A549 (cell line): ENCODE data around the gene CRYGN. TPM values are rescaled to one million over a fixed set of nuclear protein-coding genes. Genes with fewer than 3 reads are reported as not detected.

Source experiments
- ATAC-seq, 2 experiments: fragments of 200-7000 bp in 1 of 2; fragments of >200 bp in 1 of 2; cut with Nextera tagmentation in 1 of 2; cut with Tn5 transposase in 1 of 2; 3 replicates each; pipeline versions ENCODE4 v1.8.0 to v1.9.1; 2018 to 2020; ENCODE audit warnings: mild to moderate bottlenecking in 1 of 2, moderate library complexity in 1 of 2
- CTCF ChIA-PET: fragments of 300-600 bp; sonication (Branson Sonifier 250); formaldehyde crosslinking; extraction: SDS; loops from one replicate; lab custom pipeline; 2021; ENCODE audit warnings: antibody characterized with exemption, inconsistent platforms; lab: Yijun Ruan, JAX
- POLR2A ChIA-PET: fragments of 350-600 bp; formaldehyde crosslinking; extraction: SDS; loops from one replicate; lab custom pipeline; 2021; ENCODE audit warnings: antibody characterized with exemption, inconsistent platforms; lab: Yijun Ruan, JAX
- DNase-seq, 2 experiments: peaks; one replicate each; pipeline versions ENCODE4 v3.0.0 to v3.0.0-alpha.2; 2011 to 2016; ENCODE audit warnings: low read depth in 1 of 2, low spot score in 1 of 2
- FAIRE-seq: peaks from 2 replicates; lab custom pipeline; 2011; peaks lifted over from hg19 to GRCh38; lab: Jason Lieb, UNC
- H3K27ac ChIP-seq, 2 experiments: fragments of >200 bp; sonication (Bioruptor Twin); formaldehyde crosslinking; 3 replicates each; pipeline ENCODE4 v1.5.1; 2016 to 2017
- H3K4me1 ChIP-seq: fragments of >200 bp; sonication (Bioruptor Twin); formaldehyde crosslinking; 3 replicates; pipeline ENCODE4 v1.6.1; 2016
- H3K4me2 ChIP-seq: fragments of >200 bp; sonication (Bioruptor Twin); formaldehyde crosslinking; 3 replicates; pipeline ENCODE4 v1.6.1; 2016
- H3K4me3 ChIP-seq: fragments of >200 bp; sonication (Bioruptor Twin); formaldehyde crosslinking; 3 replicates; pipeline ENCODE4 v1.5.1; 2016
- H3K9me3 ChIP-seq: fragments of >200 bp; sonication (Bioruptor Twin); formaldehyde crosslinking; 3 replicates; pipeline ENCODE4 v1.6.1; 2016
- BHLHE40 ChIP-seq: IDR thresholded peaks from 2 replicates; pipeline ENCODE4 v1.6.1; 2012; ENCODE audit warnings: low read depth, low read length, inconsistent platforms
- CBX2 ChIP-seq: fragments of 200-600 bp; sonication (generic); IDR thresholded peaks from 2 replicates; pipeline ENCODE4 v1.6.1; 2016; ENCODE audit warnings: low read depth, mild to moderate bottlenecking, borderline replicate concordance
- CBX8 ChIP-seq: fragments of 200-600 bp; sonication (generic); IDR thresholded peaks from 2 replicates; pipeline ENCODE4 v1.6.1; 2016
- EHF ChIP-seq: fragments of 250-450 bp; sonication (Bioruptor Pico); IDR thresholded peaks from 2 replicates; pipeline ENCODE4 v1.5.0; 2020; ENCODE audit warnings: mild to moderate bottlenecking
- ELK1 ChIP-seq: fragments of 150-350 bp; IDR thresholded peaks from 2 replicates; pipeline ENCODE4 v1.6.1; 2014; ENCODE audit warnings: low read depth, mild to moderate bottlenecking, low read length
- FOSL2 ChIP-seq, 2 experiments: fragments of 450-650 bp in 1 of 2; fragments of >200 bp in 1 of 2; sonication (Bioruptor Twin) in 1 of 2; formaldehyde crosslinking; IDR thresholded peaks; 2 replicates each; pipeline versions ENCODE4 v1.5.0 to v1.6.1; 2016 to 2020; ENCODE audit warnings: mild to moderate bottlenecking in 1 of 2, moderate library complexity in 1 of 2
- HES2 ChIP-seq: fragments of >200 bp; sonication (Bioruptor Twin); formaldehyde crosslinking; IDR thresholded peaks from 2 replicates; pipeline ENCODE4 v1.6.1; 2016
- HEYL ChIP-seq: fragments of 250-450 bp; sonication (Bioruptor Pico); IDR thresholded peaks from 2 replicates; pipeline ENCODE4 v1.8.0; 2021; ENCODE audit warnings: mild to moderate bottlenecking, moderate library complexity
- HOXA7 ChIP-seq: fragments of 250-450 bp; sonication (Bioruptor Pico); IDR thresholded peaks from 2 replicates; pipeline ENCODE4 v1.5.0; 2020; ENCODE audit warnings: mild to moderate bottlenecking, moderate library complexity
- HOXB5 ChIP-seq: fragments of 250-450 bp; sonication (Bioruptor Pico); IDR thresholded peaks from 2 replicates; pipeline ENCODE4 v1.5.0; 2020; ENCODE audit warnings: mild to moderate bottlenecking, moderate library complexity
- KDM5A ChIP-seq: fragments of 200-600 bp; sonication (generic); IDR thresholded peaks from 2 replicates; pipeline ENCODE4 v1.6.1; 2016; ENCODE audit warnings: antibody characterized with exemption, mild to moderate bottlenecking
- MAX ChIP-seq: IDR thresholded peaks from 2 replicates; pipeline ENCODE4 v1.6.1; 2012
- MYC ChIP-seq: IDR thresholded peaks from 2 replicates; pipeline ENCODE4 v1.6.1; 2012; ENCODE audit warnings: mild to moderate bottlenecking, inconsistent platforms, low read length, improper control_type of control experiment, borderline replicate concordance
- NFE2L2 ChIP-seq: fragments of 150-350 bp; conservative IDR thresholded peaks from 2 replicates; pipeline ENCODE4 v1.6.1; 2014; ENCODE audit warnings: low read length
- POLR2A ChIP-seq: IDR thresholded peaks from 2 replicates; pipeline ENCODE4 v1.6.1; 2012; ENCODE audit warnings: mild to moderate bottlenecking, low read length
- RAD21 ChIP-seq, 2 experiments: fragments of >200 bp in 1 of 2; sonication (Bioruptor Twin) in 1 of 2; formaldehyde crosslinking in 1 of 2; IDR thresholded peaks in 1 of 2; conservative IDR thresholded peaks in 1 of 2; 2 replicates in 1 of 2; 3 replicates in 1 of 2; pipeline ENCODE4 v1.6.1; 2012 to 2018; ENCODE audit warnings: inconsistent platforms in 1 of 2
- REST ChIP-seq: fragments of 200-600 bp; sonication (generic); IDR thresholded peaks from 2 replicates; pipeline ENCODE4 v1.6.1; 2016; ENCODE audit warnings: antibody characterized with exemption, mild to moderate bottlenecking, moderate library complexity
- SMC3 ChIP-seq: fragments of >200 bp; sonication (Bioruptor Twin); formaldehyde crosslinking; IDR thresholded peaks from 3 replicates; pipeline ENCODE4 v1.6.1; 2018; ENCODE audit warnings: inconsistent platforms
- TFCP2L1 ChIP-seq: fragments of 250-450 bp; sonication (Bioruptor Pico); IDR thresholded peaks from 2 replicates; pipeline ENCODE4 v1.5.0; 2021; ENCODE audit warnings: mild to moderate bottlenecking
- USF2 ChIP-seq: fragments of 450-650 bp; IDR thresholded peaks from 2 replicates; pipeline ENCODE4 v1.6.1; 2014; ENCODE audit warnings: antibody characterized with exemption
- ZC3H11A ChIP-seq: fragments of 450-650 bp; IDR thresholded peaks from 2 replicates; pipeline ENCODE4 v1.6.1; 2014; ENCODE audit warnings: antibody characterized with exemption, mild to moderate bottlenecking
- ZFP36 ChIP-seq: fragments of 450-650 bp; IDR thresholded peaks from 2 replicates; pipeline ENCODE4 v1.6.1; 2014; ENCODE audit warnings: borderline replicate concordance; ENCODE audit not compliant: partially characterized antibody
- WGBS: methylation state at CpG from one replicate; pipeline ENCODE4 v1.1.6; 2017; ENCODE audit errors: missing lambda C conversion rate; 5-methylcytosine and 5-hydroxymethylcytosine counted together
- polyA plus RNA-seq, 4 experiments: library from polyadenylated mRNA; depleted of rRNA in 3 of 4; stranded (reverse); fragments of >200 nt; fragmentation: RNase III in 1 of 4; extraction: RNeasy Plus Mini Kit Qiagen cat#74134 plus additional on column Dnase treatment in 1 of 4; gene quantifications; 2 replicates in 3 of 4; 3 replicates in 1 of 4; pipeline ENCODE4 v1.2.3, GENCODE V29; 2011 to 2017

The CRYGN gene
- polyA plus RNA-seq, 2 of the 4 experiments (the other 2 are of a cell fraction) = not detected

- WGBS = 69% methylated on average over 16 of the region's 16 CpGs
- no peak for TF ChIP-seq CBX8
- no peak for TF ChIP-seq POLR2A
- no peak for TF ChIP-seq TFCP2L1 (CRISPR knock-in tag)
- no peak for TF ChIP-seq HEYL
- TF ChIP-seq KDM5A = no peak
- TF ChIP-seq MYC = no peak
- no peak for TF ChIP-seq SMC3
- no peak for TF ChIP-seq ELK1
- TF ChIP-seq CBX2 = no peak
- no peak for TF ChIP-seq FOSL2 (IDR thresholded peaks at IDR 0.05)
- TF ChIP-seq FOSL2 (CRISPR knock-in tag; IDR thresholded peaks at IDR 0.05) = no peak
- no peak for TF ChIP-seq HOXB5
- TF ChIP-seq HES2 = no peak
- TF ChIP-seq NFE2L2 = no peak
- TF ChIP-seq HOXA7 (CRISPR knock-in tag) = no peak
- no peak for TF ChIP-seq RAD21 (conservative IDR thresholded peaks at IDR 0.05 in 1 of 2, IDR thresholded peaks at IDR 0.05 in 1 of 2)
- TF ChIP-seq BHLHE40 = no peak
- TF ChIP-seq MAX = no peak
- TF ChIP-seq, all 56 proteins: peak for 0
- POLR2A ChIA-PET = no interaction called here
- Histone ChIP-seq H3K9me3 (no peaks in the 10 kb centered on the region), H3K4me1 (peaks cover 46% of the 10 kb centered on the region), H3K4me2 (no peak overlapping the region), H3K4me3 (no peak overlapping the region), H3K27ac (peak overlapping the region in 1 of 2 experiments; percentile 85; a peak in 3 of 6 replicates)
- CTCF ChIA-PET = interaction anchor here (1.2 to 3.1 kb wide), 3 partner anchors 18 to 78 kb away, joined by 3 to 18 read pairs (median 6); no protein-coding TSS in a partner anchor
- DNase-seq (no peak), ATAC-seq (no peak), FAIRE-seq (no peak)
These were observed 9.3 kb downstream of the CRYGN start for GRCh38 chr7:151430391-151431205.

- Histone ChIP-seq H3K4me1 (peaks cover 53% of the 10 kb centered on the region), H3K4me2 (peak overlapping the region; percentile 28), H3K9me3 (no peaks in the 10 kb centered on the region), H3K27ac (peak overlapping the region; percentile 24 to 85; a peak in 4 of 6 replicates), H3K4me3 (no peak overlapping the region)
- ChIA-PET CTCF (interaction anchor here (1.2 to 3.1 kb wide), 3 partner anchors 19 to 78 kb away, joined by 3 to 18 read pairs (median 6); no protein-coding TSS in a partner anchor), POLR2A (no interaction called here)
- FAIRE-seq (no peak), DNase-seq (peak in 1 of 2 experiments; percentile 36), ATAC-seq (no peak)
- 49% methylated on average over 9 of the region's 10 CpGs for WGBS
- TF ChIP-seq EHF (CRISPR knock-in tag) = no peak
- TF ChIP-seq REST = no peak
- no peak for TF ChIP-seq POLR2A
- TF ChIP-seq ZFP36 = no peak
- TF ChIP-seq USF2 = no peak
- no peak for TF ChIP-seq ZC3H11A
- TF ChIP-seq BHLHE40 = no peak
- no peak for TF ChIP-seq RAD21 (conservative IDR thresholded peaks at IDR 0.05 in 1 of 2, IDR thresholded peaks at IDR 0.05 in 1 of 2)
These were observed 10.2 kb downstream of the CRYGN start for GRCh38 chr7:151429560-151430331.
